HEK293 (cell line): ENCODE results near the gene EIF1AD.

Experiments used
- ATF2 ChIP-seq: fragments of 450-650 bp; formaldehyde crosslinking; IDR thresholded peaks from 2 replicates; pipeline ENCODE4 v1.5.1; 2016; ENCODE audit warnings: missing biosample characterization, missing genetic modification characterization, low read depth
- CTCF ChIP-seq: fragments of 450-650 bp; formaldehyde crosslinking; IDR thresholded peaks from 2 replicates; pipeline ENCODE4 v1.5.1; 2016; ENCODE audit warnings: missing biosample characterization, missing genetic modification characterization
- KLF1 ChIP-seq: fragments of 450-650 bp; formaldehyde crosslinking; IDR thresholded peaks from 2 replicates; pipeline ENCODE4 v1.5.1; 2016; ENCODE audit warnings: missing biosample characterization, missing genetic modification characterization
- SALL2 ChIP-seq: fragments of 450-650 bp; formaldehyde crosslinking; IDR thresholded peaks from 2 replicates; pipeline ENCODE4 v1.5.0; 2017; ENCODE audit warnings: missing biosample characterization, mild to moderate bottlenecking, missing genetic modification characterization, borderline replicate concordance
- ZBTB10 ChIP-seq: fragments of 450-650 bp; formaldehyde crosslinking; IDR thresholded peaks from 2 replicates; pipeline ENCODE4 v1.5.1; 2016; ENCODE audit warnings: missing biosample characterization, missing genetic modification characterization
- ZBTB17 ChIP-seq: fragments of 450-650 bp; formaldehyde crosslinking; IDR thresholded peaks from 2 replicates; pipeline ENCODE4 v1.5.1; 2016; ENCODE audit warnings: missing biosample characterization, missing genetic modification characterization
- ZNF302 ChIP-seq: fragments of 450-650 bp; formaldehyde crosslinking; IDR thresholded peaks from 2 replicates; pipeline ENCODE4 v1.5.1; 2016; ENCODE audit warnings: missing biosample characterization, missing genetic modification characterization, low read depth
- ZNF311 ChIP-seq: fragments of 450-650 bp; formaldehyde crosslinking; IDR thresholded peaks from 2 replicates; pipeline ENCODE4 v1.5.1; 2017; ENCODE audit warnings: missing biosample characterization, missing genetic modification characterization, borderline replicate concordance
- ZNF335 ChIP-seq: fragments of 450-650 bp; formaldehyde crosslinking; conservative IDR thresholded peaks from 2 replicates; pipeline ENCODE4 v1.5.1; 2016; ENCODE audit warnings: missing biosample characterization, missing genetic modification characterization
- ZNF521 ChIP-seq: fragments of 450-650 bp; formaldehyde crosslinking; IDR thresholded peaks from 2 replicates; pipeline ENCODE4 v1.5.1; 2017; ENCODE audit warnings: missing biosample characterization, mild to moderate bottlenecking, missing genetic modification characterization
- ZNF776 ChIP-seq: fragments of 450-650 bp; formaldehyde crosslinking; IDR thresholded peaks from 2 replicates; pipeline ENCODE4 v1.5.0; 2017; ENCODE audit warnings: missing biosample characterization, missing genetic modification characterization, borderline replicate concordance
- TF ChIP-seq, protein P1 (sequence below): fragments of 450-650 bp; formaldehyde crosslinking; IDR thresholded peaks from 2 replicates; pipeline ENCODE4 v1.5.0; 2017; ENCODE audit warnings: missing biosample characterization, missing genetic modification characterization, borderline replicate concordance

- TF ChIP-seq ZNF311, result no peak
- no peak for TF ChIP-seq ZNF302 (tag by site-specific recombination)
- no peak for TF ChIP-seq CTCF
- TF ChIP-seq ATF2, result no peak
- TF ChIP-seq SALL2 (tag by site-specific recombination), result no peak
- TF ChIP-seq ZNF776 (tag by site-specific recombination), result no peak
- TF ChIP-seq ZNF521, result no peak
- no peak for TF ChIP-seq ZBTB17 (tag by site-specific recombination)
- TF ChIP-seq KLF1 (tag by site-specific recombination), result no peak
- TF ChIP-seq, protein P1, sequence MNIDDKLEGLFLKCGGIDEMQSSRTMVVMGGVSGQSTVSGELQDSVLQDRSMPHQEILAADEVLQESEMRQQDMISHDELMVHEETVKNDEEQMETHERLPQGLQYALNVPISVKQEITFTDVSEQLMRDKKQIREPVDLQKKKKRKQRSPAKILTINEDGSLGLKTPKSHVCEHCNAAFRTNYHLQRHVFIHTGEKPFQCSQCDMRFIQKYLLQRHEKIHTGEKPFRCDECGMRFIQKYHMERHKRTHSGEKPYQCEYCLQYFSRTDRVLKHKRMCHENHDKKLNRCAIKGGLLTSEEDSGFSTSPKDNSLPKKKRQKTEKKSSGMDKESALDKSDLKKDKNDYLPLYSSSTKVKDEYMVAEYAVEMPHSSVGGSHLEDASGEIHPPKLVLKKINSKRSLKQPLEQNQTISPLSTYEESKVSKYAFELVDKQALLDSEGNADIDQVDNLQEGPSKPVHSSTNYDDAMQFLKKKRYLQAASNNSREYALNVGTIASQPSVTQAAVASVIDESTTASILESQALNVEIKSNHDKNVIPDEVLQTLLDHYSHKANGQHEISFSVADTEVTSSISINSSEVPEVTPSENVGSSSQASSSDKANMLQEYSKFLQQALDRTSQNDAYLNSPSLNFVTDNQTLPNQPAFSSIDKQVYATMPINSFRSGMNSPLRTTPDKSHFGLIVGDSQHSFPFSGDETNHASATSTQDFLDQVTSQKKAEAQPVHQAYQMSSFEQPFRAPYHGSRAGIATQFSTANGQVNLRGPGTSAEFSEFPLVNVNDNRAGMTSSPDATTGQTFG (tag by site-specific recombination), result no peak
- TF ChIP-seq ZBTB10, result no peak
- TF ChIP-seq ZNF335 (tag by site-specific recombination), result no peak
Observed at GRCh38 chr11:65962141-65962564, 39.8 kb downstream of the EIF1AD start.
